ENCODE results near the gene EXOSC7. TPM values are rescaled to one million over a fixed set of nuclear protein-coding genes. Genes with fewer than 3 reads are reported as not detected.

The EXOSC7 gene
- total and polyA plus RNA-seq, 9 of the 15 experiments (the other 6 are each of a cell fraction or from before 2014, with no cell fraction given), result 88.5 to 237 (median 112) TPM

DNA sequence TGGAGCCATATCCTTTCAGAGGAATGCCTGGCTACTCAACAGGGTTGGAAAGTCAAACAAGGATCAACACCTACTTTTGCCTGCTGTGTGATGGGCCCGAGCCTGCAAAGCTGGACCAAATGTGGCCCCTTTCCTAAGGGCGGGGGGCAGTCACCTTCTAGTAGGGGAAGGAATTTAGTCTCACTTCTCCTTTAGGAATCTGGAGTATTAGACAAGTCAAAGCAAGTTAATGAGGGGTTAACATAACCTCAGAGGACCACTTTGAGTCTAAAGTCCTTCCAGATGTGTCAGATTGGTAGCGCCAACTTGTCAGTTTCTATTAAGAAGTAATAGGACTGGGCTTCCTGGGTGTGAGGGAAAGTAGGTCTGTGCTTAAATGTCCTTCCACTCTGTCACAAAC lies 6.8 kb downstream of the EXOSC7 start (continued):
- no peak for TF ChIP-seq ZNF589 (CRISPR knock-in tag; IDR thresholded peaks at IDR 0.05; ENCODE audit: low read depth)
- no peak for TF ChIP-seq XRCC5 (IDR thresholded peaks at IDR 0.05; ENCODE audit: low read depth, low read length)
- no peak for TF ChIP-seq GABPA (tag; conservative IDR thresholded peaks at IDR 0.05; ENCODE audit: low read depth)
- no peak for TF ChIP-seq TCFL5 (CRISPR knock-in tag; conservative IDR thresholded peaks at IDR 0.05)
- no peak for TF ChIP-seq ZNF785 (CRISPR knock-in tag; IDR thresholded peaks at IDR 0.05)

GRCh38 chr3:44983484-44983941 lies 7.5 kb downstream of the EXOSC7 start:
- no peak for ATAC-seq
- 100% methylated on average over 1 of the region's 1 CpG for WGBS (ENCODE audit: insufficient coverage, low coverage, missing lambda C conversion rate)
- FAIRE-seq, result no peak
- intact Hi-C loops (cut with micrococcal nuclease) (no loop called here), in situ Hi-C loops (cut with MboI) (no loop called here)
- no peaks in the 10 kb centered on the region for H3K27me3 ChIP-seq (ENCODE audit: control insufficient read depth in 2 of 2, insufficient read depth in 2 of 2, low read length in 2 of 2)
- H3K9ac ChIP-seq (ENCODE audit: insufficient read depth in 1 of 2, low read depth in 2 of 2, low read length in 2 of 2), result no peak overlapping the region
- no peak overlapping the region for H3K27ac ChIP-seq (ENCODE audit: extremely low read depth, low read depth, low read length)
- H3K4me3 ChIP-seq, result no peak overlapping the region
- peaks cover 11 to 33% of the 10 kb centered on the region in 2 experiments for H3K4me1 ChIP-seq (replicated peaks in 1 of 2; ENCODE audit: control insufficient read depth in 2 of 2, insufficient read depth in 2 of 2, low read length in 2 of 2)
- no peaks in the 10 kb centered on the region for H3K9me1 ChIP-seq (ENCODE audit: control insufficient read depth, insufficient read depth, low read length)
- no peak for DNase-seq (ENCODE audit: extremely low read depth in 1 of 4, low spot score in 3 of 4)
- ChIA-PET CTCF (ENCODE audit: low intra/inter-chr PET ratio) (no interaction called here), POLR2A (interaction anchor here (0.6 to 2.1 kb wide), 9 partner anchors 9 to 1471 kb away, joined by 3 to 4 read pairs (median 3); no protein-coding TSS in a partner anchor)
- H4K20me1 ChIP-seq (replicated peaks; ENCODE audit: control insufficient read depth, insufficient read depth, low read length), result peaks cover 37% of the 10 kb centered on the region
- H3K36me3 ChIP-seq (ENCODE audit: control insufficient read depth, insufficient read depth, low read length), result peaks cover 74% of the 10 kb centered on the region
- no TSS peak for BruUV-seq (replicated peaks)
- no peak overlapping the region for H2AFZ ChIP-seq (ENCODE audit: low read depth, low read length)
- H3K4me2 ChIP-seq (ENCODE audit: insufficient read depth, low read length), result no peak overlapping the region
- H3K9me3 ChIP-seq (replicated peaks; ENCODE audit: control insufficient read depth, insufficient read depth, low read depth, low read length), result 0 out of 2 replicates have a peak, but pooled peaks cover 2% of the 10 kb centered on the region
- H3K79me2 ChIP-seq (ENCODE audit: control insufficient read depth, insufficient read depth, low read length), result peaks cover 94% of the 10 kb centered on the region
- TF ChIP-seq HOXB6 (CRISPR knock-in tag; IDR thresholded peaks at IDR 0.05; ENCODE audit: borderline replicate concordance) (no peak), USF1 (CRISPR knock-in tag; IDR thresholded peaks at IDR 0.05) (no peak), SMAD2 (IDR thresholded peaks at IDR 0.05; ENCODE audit: low read depth, low read length) (no peak), RERE (CRISPR knock-in tag; IDR thresholded peaks at IDR 0.05; ENCODE audit: borderline replicate concordance) (no peak), DDX20 (tag; IDR thresholded peaks at IDR 0.05; ENCODE audit: low read depth) (no peak), TEAD1 (CRISPR knock-in tag; IDR thresholded peaks at IDR 0.05) (no peak), SMARCC2 (IDR thresholded peaks at IDR 0.05; ENCODE audit: low read depth) (no peak), SMC3 (conservative IDR thresholded peaks at IDR 0.05; ENCODE audit: insufficient read depth, low read depth, low read length) (no peak), BRD9 (IDR thresholded peaks at IDR 0.05; ENCODE audit: low read depth, partially characterized antibody) (no peak)
- TF ChIP-seq, protein P1, sequence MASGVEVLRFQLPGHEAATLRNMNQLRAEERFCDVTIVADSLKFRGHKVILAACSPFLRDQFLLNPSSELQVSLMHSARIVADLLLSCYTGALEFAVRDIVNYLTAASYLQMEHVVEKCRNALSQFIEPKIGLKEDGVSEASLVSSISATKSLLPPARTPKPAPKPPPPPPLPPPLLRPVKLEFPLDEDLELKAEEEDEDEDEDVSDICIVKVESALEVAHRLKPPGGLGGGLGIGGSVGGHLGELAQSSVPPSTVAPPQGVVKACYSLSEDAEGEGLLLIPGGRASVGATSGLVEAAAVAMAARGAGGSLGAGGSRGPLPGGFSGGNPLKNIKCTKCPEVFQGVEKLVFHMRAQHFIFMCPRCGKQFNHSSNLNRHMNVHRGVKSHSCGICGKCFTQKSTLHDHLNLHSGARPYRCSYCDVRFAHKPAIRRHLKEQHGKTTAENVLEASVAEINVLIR (CRISPR knock-in tag; IDR thresholded peaks at IDR 0.05), result no peak

Data from K562 (cell line).